MV-4-11 (cell line): ENCODE measurements around the gene KDM3B.
A peak's percentile ranks its signal among the peaks of the same experiment; 100 is the strongest.
"Not testable (repeated sequence)": the region's sequence is repeated elsewhere in the genome, so short reads cannot be mapped to it uniquely, and the experiment has no call there.

Source experiments
- DNase-seq: peaks from one replicate; lab custom pipeline; 2025; lab: John Stamatoyannopoulos, UW

KDM3B gene

DNA sequence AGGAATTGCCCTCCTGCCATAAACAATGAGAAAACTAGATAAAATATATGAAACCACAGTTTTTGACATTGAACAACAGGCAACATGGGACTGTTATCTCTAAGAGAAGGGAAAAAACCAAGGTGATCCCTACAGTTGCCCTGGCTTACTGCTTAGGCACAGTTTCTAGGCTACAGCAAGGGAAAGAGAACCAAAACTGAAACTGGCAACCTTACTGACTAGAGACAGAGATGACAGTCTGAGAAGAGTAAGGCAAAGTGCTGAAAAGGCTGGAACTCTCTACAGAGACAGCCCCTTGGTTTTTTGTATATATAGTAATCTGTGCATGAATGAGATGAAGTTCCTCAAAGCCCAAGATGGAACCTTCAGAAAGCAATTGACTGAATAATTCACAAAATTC, 50.2 kb downstream of the KDM3B start:
- peak; percentile 37 for DNase-seq

- no peak for DNase-seq
Measured at GRCh38 chr5:138408023-138408422, 55.5 kb downstream of the KDM3B start.

DNA sequence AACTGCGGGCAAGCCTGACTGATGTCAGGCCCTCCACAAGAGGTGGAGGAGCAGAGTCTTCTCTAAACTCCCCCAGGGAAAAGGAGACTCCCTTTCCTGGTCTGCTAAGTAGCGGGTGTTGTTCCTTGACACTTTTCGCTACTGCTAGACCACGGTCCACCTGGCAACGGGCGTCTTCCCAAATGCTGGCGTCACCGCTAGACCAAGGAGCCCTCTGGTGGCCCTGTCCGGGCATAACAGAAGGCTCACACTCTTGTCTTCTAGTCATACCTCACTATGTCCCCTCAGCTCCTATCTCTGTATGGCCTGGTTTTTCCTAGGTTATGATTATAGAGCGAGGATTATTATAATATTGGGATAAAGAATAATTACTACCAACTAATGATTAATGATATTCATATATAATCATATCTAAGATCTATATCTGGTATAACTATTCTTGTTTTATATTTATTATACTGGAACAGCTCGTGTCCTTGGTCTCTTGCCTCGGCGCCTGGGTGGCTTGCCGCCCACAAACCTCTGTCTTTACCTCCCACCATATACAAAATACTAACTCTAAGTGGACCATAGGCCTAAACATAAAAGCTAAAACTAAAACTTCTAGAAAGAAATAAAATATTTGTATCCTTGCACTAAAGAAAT, 58.6 kb downstream of the KDM3B start:
- not testable (repeated sequence) for DNase-seq

DNA sequence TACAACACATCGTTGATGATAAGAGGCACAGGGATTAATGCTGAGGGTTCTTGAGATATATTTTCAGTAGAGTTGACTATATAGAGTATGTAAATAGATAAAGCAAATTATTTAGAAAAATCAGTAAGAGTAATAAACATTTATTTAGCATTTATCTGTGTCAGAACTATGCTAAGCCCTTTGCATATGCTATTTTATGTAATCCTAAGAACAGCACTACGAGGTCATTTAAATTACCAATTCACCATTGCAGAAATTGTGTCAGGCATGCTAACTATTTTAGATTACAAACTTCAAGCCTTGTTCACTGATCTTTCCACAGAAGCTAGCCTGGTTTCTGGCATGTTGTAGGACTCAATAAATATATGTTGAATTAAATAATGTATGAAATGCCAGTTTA, 66.0 kb downstream of the KDM3B start:
- no peak for DNase-seq

GRCh38 chr5:138425079-138425478, 72.6 kb downstream of the KDM3B start:
- DNase-seq: no peak

DNA sequence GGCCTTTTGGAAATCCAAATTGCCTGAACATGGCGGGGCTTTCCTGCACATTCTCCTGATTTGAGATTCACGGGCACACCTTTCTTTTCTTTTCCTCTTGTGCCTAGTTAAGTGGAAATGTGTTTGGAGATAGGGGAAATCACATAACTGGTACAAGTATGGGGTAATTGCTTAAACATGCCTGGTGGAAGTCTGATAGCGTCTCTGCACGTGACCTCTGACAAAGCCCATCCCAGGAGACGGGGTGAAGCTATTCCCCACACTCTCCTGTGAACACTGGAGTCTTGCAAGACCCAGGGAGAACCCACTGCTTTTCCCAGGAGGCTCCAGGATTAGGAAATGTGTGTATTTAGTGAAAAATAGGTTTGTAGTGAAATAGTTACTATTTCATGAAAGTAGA, 83.5 kb downstream of the KDM3B start:
- no peak for DNase-seq

GRCh38 chr5:138438003-138438723, 85.7 kb downstream of the KDM3B start:
- no peak for DNase-seq

DNA sequence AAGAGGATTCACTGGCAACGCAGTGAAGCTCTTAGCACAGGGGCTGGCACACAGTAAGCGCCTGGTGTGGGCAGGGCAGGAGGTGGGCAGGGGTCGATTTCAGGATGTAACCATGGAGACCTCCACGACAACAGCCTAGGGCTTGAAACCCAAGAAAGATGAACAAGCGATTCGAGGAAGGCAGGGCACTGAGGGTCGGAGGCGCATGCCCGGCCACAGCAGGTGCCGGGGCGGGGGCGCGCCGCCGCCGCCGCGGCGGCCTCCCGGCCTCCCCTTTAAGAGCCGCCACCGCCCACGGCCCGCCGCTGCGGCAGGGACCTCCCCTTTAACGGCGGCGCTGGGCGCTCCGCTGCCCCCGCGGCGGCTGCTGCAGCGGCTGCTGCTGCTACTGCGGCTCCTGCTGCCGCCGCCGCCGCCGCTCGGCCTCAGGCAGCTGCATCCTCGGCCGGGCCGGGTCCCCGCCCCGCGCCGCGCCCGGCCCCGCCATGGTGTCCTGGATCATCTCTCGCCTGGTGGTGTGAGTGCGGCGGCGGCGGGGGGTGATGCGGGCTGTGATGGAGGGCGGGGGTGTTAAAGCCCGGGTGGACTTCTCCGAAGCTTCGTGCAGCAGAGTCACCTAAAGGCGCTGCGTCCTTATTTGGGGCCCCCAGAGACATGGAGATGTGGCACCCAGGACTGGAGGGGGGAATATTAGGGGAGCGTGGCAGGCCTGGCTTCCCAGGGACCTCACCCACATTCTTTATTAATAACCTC, 86.4 kb downstream of the KDM3B start, which contains the start of gene REEP2:
TSS of gene REEP2 (plus strand) at position 334 of the 753 bp plus-strand sequence. CDS start at position 486, 152 bp downstream.
- DNase-seq: peak; percentile 17

DNA sequence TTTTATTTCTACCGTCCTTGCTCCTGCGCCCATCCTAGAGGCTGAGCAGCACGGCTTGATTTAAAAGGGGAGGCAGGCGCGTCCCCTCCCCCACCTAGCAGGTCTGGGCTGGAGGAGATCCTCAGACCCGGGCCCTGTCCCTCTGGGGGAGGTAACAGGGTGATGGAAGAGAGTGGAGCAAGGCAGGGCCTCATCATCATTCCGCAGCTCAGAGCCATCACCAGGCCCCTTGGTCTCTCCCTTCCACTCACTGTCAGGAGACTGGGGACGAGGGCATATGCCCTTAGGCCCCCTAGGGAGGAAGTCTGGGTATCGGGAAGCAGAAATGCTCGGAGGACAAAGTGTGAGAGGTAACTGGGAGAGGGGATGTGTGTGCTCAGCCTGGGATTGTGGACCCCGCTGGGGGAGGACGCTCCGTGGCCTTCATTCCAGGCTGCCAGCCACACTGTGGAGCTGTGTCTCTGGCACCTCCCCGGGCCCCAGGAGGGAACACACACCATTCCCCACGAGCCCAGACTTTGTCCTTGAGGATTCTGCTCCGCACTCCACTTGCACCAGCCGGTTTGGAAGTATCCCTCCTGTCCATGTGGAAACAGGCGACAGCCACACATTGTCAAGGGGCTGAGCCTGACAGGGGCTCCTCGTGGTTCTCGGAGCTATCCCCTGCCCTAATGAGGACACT, 87.1 kb downstream of the KDM3B start:
- DNase-seq: no peak

GRCh38 chr5:138440159-138441073, 87.9 kb downstream of the KDM3B start:
- no peak for DNase-seq

DNA sequence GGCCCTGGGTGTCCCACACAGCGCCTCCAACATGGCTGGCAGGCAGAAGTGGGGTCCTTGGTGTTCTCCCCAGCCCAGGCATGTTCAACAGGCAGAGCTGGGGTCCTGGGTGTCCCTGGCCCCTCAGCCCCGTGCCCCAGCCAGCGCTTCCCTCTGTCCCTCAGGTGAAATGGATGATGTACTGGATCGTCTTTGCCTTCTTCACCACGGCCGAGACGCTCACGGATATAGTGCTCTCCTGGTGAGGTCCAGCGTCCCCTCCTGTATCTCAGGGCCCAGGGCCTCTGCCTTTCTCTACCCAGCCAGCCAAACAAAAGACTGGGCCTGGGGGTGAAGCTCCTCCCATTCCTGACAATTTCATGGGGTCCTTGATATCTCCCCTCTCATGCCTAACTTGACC, 88.7 kb downstream of the KDM3B start:
- DNase-seq: no peak

GRCh38 chr5:138444078-138444773, 91.7 kb downstream of the KDM3B start:
- DNase-seq: no peak

DNA sequence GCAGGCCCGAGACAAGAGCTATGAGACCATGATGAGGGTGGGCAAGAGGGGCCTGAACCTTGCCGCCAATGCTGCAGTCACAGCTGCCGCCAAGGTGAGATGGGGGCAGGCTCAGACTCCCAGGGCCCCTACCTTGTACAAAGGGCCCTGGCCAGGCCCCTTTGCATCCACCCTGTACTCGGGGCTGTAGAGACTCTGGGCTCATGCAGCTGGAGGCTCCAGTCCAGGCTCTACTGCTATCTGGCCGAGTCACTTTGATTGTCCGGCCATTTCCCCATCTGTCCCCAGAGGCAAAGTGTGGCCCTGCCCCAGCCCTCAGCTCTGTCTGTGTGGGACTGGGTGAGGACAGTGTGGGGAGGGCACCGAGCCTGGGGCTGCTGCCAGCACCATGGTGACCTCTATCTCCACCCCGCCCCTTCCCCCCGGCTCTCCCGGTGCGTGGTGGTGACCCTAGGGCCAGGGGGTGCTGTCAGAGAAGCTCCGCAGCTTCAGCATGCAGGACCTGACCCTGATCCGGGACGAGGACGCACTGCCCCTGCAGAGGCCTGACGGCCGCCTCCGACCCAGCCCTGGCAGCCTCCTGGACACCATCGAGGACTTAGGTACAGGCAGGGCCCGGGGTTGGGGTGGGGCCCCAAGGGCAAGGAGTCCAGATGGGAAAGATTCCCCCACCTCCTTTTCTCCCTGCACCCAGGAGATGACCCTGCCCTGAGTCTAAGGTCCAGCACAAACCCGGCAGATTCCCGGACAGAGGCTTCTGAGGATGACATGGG, 92.5 kb downstream of the KDM3B start:
- no peak for DNase-seq

GRCh38 chr5:138445547-138446271, 93.2 kb downstream of the KDM3B start:
- DNase-seq: no peak

DNA sequence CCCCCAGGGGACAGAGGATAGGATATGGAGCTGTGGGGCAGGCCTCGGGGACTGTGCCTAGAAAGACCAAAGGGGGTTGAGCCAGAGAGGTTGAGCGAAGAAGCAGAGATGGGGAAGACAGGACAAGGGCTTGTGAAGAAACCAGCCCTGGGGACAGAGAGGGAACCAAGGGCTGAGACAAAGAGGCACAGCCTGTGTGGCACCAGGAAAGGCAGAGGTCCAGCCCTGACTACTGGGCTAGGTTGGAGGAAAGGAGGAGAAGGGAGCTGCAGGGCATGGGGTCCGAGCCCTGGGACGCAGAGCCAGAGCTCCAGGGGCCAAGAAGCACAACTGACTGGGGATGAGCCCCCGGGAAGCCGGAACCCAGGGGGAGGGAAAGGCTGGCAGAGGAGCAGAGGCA, 95.6 kb downstream of the KDM3B start:
- no peak for DNase-seq

DNA sequence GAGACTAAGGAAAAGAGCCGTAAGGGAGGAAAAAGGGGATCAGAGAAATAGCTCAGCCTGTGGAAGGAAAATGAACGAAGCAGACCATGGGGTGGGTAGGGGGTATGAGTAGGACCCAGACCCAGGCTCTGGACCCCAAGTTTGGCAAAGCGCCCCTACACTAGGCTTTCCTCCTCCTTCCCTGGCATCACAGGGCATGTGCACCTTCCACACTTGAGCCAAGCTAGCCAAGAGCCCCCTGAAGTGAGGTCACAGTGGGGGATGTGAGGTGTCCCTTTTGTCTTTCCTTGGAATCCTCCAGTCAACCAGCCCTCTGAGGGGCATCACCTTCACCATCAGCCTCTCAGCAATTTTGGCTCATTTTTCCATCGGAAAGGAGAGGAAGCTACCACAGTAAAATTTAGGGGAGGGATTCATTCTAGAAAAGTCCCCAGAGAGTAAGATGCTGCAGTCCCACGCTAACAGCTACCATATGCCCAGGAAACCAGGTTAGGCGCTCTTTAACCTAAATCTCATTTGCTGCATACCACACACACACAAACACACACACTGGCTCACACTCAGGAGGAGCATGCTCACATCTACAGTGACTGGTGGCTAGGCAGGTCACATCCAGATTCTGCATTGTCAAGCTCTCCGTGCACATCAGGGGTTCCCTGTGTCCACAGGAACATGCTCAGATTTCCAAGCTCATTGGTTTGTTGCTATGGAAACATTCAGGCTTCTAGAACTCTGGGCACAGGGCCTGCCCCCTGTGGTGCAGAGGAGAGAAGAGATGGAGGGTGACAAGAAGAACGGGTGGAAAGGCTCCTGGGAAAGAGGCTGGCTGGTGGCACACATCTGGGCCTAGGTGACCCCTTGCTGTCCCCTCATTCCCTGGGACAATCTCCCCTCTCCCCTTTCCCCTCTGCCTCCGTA, 96.3 kb downstream of the KDM3B start:
- DNase-seq: no peak

DNA sequence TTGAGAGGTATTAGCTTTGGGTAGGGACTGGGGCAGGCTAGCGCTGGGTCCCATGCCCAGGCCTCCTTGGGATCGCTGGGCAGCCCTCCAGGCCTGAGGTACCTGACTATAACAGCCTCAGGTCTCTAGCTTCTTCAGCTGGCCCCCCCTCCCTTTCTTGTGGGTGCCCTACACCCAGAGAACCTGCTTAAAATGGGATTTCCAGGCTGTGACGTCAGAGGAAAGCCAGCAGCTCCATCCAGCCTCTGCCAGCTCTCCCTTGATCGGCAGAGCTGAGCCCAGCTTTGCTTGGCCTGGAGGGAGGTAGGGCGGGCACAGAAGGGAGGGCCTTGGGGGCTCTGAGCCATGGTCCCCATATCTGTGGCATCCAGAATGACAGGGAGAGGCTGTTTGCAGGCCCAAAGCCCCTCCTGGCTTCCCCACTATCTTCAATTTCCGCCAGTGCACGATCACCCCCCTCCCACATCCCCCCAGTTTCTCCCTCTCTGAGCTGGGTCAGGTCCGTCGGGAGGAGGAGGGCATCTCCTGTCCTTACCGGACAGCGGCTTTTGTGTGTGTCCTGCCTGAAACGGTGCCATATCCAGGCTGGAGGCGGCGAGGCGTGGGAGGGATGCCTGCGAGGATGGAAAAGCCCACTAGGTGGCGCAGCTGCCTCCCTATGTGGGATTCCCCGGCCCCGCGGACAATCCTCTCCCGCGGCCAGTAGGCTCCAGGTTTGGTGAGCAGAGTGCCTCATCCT, 97.2 kb downstream of the KDM3B start:
- DNase-seq: peak; percentile 61
